Stimulated activated CD4-positive, alpha-beta T cell treated with anti-CD3 and anti-CD28 coated beads, Interleukin-1b, Interleukin-23, amount 100 ng/mL, for 4 hours (primary cell): ENCODE results near the gene CYBB.
"Not testable (repeated sequence)": the region's sequence is repeated elsewhere in the genome, so short reads cannot be mapped to it uniquely, and the experiment has no call there.

Experiments used
- DNase-seq, 2 donors: peaks; one replicate each; pipeline ENCODE4 v3.0.0-alpha.2; 2020; ENCODE audit warnings: low read depth in 2 of 2

The CYBB gene

DNA sequence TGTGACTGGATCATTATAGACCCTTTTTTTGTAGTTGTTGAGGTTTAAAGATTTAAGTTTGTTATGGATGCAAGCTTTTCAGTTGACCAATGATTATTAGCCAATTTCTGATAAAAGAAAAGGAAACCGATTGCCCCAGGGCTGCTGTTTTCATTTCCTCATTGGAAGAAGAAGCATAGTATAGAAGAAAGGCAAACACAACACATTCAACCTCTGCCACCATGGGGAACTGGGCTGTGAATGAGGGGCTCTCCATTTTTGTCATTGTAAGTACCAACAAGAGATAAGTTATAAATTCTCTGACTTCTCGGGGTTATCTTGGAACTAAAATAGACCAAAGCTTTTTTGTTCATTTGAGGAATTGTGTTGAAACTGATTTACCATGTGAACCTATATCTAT lies at the start of gene CYBB:
Gene CYBB, plus strand, starts transcription at position 203 of the 400 bp plus-strand sequence. Its CDS starts 19 bp downstream, at position 222.
- no peak for DNase-seq

GRCh38 chrX:37745354-37745753 lies 34.5 kb upstream of the CYBB start:
- peak; percentile 61 to 67 for DNase-seq

DNA sequence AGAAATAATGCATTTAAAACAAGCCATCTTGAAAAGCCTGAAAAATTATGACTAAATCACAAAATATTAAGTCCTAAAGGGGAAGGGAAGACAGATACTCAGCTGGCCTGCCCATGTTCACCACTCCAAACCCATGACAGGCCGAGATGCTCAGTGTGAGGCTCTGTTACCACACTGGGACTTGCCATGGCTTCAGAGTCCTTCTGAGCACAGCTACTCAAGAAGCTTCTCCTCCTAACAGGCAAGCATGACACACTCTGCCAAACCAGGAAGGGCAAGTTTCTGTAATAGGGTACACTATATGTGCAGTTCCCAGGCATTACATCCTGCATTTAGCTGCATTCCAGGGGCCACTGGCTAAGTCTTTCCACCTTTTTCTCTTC lies 34.0 kb upstream of the CYBB start:
- DNase-seq, result no peak

GRCh38 chrX:37746218-37746941 lies 33.5 kb upstream of the CYBB start:
- no peak for DNase-seq

DNA sequence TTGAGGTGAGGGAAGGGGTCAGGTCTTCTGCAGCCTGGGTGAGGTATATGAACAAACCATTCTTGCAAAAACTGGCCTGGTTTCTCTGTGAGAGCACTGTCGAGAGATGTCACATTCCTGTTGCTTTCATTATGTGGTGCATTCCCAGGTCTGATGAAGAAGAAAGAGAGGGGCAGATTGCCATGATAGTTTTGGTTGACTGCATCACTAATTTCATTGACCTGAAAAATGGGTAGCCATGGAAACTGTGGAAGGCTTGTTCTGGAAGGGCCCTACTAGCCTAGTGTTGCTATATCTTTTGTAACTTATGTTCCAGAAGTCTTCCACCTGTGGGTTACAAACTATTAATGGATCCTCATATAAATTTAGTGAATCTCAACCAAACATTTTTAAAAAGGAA lies 32.9 kb upstream of the CYBB start:
- DNase-seq, result no peak

- no peak for DNase-seq
Observed at GRCh38 chrX:37752281-37752680, 27.6 kb upstream of the CYBB start.

- no peak for DNase-seq
Observed at GRCh38 chrX:37752936-37753335, 26.9 kb upstream of the CYBB start.

GRCh38 chrX:37753384-37753783 lies 26.5 kb upstream of the CYBB start:
- DNase-seq, result no peak

DNA sequence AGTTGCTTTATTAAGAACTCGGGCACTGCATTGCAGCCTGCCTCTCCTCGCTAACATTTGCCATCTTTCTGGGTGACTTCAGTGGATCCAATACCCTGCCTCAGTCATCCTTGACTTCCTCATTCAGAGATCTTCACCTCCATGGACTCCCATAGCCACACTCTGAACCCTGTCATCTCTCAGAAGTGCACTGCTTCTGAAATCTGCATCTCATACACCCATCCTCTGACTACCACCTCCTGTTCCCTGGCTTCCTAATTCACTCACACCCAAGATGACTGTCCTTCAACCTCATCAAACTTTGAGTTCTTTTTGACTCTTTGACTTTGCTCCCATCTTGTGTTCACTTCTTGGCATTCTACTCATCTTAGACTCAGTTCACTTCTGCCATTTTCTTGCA lies 25.3 kb upstream of the CYBB start:
- no peak for DNase-seq

DNA sequence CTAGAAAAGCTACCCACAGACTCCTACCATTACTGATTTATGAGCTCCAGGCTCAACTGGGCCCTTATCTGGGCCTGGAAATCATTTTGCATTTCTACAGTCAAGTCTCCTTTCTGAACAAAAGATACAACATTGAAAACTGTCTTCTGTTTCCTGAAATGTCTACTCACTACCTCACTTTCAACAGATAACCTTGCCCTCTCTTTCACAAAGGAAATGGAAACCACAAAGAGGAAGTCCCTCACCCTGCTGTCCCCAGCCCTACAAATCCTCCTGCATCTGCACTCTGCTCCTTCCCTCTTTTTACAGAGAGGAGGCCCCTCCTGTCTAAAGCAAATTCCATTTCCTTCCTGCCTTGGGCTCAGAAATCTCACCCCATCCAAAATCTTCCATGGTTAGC lies 24.8 kb upstream of the CYBB start:
- no peak for DNase-seq

DNA sequence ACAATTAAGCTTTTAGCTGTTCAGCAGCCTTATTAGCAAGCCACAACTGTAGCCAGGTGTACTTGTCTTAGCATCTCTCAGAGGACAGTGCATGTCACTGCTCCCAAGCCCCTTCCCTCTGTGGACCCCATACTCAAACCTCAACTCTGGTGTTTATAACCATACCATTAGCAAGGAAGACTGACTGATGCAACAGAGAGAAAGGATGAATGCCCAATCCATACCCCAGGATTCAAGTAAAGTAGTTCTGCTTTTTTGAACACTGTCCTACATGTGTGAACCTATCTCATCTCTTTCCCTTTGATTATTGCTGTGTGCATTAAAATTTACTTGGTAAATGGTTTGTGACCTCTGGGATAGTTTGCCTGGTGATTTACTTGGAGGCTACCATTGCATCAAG lies 22.8 kb upstream of the CYBB start:
- no peak for DNase-seq

- DNase-seq, result no peak
Observed at GRCh38 chrX:37759351-37759750, 20.5 kb upstream of the CYBB start.

DNA sequence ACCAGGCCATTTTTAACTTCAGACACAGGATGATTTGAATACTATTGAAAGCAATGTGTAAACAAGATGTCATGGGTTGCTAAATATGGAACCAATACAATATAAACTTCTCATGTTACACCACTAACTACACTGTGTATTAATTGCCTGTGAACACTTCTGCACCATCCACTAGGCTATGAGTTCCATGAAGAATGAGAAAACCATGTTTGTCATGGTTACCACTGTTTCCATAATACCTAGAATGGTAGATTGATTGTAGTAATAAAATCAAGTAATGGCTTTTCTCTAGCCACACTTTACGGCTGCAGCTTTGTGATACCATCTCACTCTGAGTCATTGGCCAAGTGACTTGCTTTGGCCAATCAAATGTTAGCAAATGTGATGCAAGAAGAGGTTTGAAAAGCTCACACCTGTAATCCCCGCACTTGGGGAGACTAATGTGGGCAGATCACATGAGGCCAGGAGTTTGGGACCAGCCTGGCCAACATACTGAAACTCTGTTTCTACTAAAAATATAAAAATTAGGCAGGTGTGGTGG lies 19.9 kb upstream of the CYBB start:
- no peak for DNase-seq

DNA sequence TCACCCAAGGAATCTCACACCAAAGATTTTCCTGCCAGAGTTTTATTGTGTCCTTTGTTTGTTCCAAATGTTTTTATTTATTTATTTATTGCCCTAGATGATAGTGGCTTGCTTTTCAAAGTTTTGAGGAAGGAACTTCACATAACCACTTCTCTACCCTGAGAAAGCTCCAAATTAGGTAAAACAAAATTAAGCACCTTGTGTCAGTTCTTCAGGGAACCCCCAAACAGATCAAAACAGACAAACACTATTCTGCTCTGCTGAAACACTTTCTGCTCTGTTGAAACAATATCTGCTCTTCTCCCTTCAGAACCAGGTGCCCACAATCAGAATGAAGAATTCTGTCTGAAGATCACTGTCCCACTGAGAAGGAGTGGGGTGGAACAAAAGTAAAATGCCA lies 16.5 kb upstream of the CYBB start:
- DNase-seq, result no peak

DNA sequence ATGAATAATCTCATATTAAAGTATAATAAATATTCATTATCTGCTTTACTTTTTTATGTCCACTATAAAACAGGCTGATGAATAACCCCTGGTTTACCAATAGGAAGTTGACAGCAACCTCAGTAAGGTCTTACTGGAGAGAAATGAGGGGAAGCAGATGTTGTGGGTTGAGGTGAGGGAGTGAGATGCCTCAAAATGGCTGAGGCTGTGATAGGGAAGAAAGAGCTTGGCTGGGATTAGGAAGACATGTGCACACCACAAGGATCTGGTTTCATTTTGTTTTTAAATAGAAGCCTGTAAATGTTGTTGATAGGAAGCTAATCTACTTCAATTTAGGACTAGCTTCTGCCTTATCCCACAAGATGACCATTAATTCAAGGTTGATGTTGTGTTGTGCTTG lies 14.4 kb upstream of the CYBB start:
- DNase-seq, result no peak

- DNase-seq, result no peak
Observed at GRCh38 chrX:37767430-37767829, 12.4 kb upstream of the CYBB start.

GRCh38 chrX:37768866-37769265 lies 11.0 kb upstream of the CYBB start:
- DNase-seq, result not testable (repeated sequence)

DNA sequence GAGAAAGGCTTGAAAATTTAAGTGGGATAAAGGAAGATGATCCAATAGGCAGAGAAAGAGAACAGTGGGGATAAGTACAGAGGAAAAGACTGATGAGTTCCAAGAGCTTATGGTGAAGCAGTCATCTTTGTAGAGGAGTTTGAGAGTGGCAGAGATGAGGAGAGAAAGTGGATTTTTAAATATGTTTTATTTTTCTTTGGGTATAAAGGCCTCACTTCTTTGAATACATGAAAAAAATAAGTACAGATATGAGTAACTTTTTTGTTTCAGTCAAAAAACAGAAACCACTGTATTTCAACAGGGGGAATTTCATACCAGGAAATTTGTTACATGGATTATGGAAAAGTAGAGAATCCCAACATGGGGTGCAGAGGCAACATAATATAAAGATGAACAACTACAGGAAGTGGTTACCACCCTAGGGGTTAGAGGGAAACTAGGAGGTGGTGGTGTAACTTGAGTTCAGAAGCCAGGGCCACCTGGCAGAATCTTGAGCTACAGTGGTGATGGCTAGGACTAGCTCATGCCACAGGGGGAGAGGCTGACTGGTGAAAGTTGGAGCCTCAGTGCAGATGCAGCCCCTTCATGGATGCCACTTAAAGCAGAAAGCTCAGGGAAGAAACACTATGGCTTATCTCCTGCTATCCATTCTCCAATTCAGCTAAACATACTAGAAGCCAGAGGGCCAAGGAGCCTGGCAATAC lies 3.4 kb upstream of the CYBB start:
- DNase-seq, result no peak

GRCh38 chrX:37776987-37777325 lies 2.9 kb upstream of the CYBB start:
- no peak for DNase-seq

GRCh38 chrX:37781081-37781480 lies 1.2 kb downstream of the CYBB start:
- no peak for DNase-seq

DNA sequence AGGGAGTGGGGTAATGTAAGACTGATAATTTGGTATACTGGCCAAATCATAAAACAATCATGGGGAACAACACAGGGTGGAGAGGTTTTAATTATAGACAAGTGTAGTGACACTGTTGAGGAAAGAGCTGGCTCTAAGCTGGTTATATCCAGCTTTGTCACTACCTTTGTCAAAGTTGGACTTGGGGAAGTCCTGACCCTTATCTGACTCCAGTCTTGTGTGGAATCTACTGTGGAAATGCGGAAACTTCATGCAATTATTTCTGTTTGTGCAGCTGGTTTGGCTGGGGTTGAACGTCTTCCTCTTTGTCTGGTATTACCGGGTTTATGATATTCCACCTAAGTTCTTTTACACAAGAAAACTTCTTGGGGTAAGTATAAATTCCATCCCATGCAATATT lies 2.0 kb downstream of the CYBB start:
- no peak for DNase-seq

GRCh38 chrX:37782359-37782758 lies 2.5 kb downstream of the CYBB start:
- DNase-seq, result no peak

DNA sequence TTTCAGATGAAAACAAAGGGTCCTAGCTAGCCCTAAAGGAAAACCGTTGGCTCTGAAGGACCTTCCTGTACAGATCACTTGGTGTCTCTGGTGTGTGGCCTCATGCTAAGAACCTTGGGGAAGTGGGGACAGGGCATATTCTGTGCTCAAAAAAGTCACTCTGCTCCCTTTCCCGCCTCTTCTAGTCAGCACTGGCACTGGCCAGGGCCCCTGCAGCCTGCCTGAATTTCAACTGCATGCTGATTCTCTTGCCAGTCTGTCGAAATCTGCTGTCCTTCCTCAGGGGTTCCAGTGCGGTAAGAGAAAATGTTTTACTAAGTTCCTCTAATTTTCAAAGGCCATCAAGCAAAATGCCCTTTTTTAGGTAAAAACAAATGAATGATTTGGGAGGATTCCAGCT lies 3.4 kb downstream of the CYBB start:
- no peak for DNase-seq
